ENCODE results near the gene RGS1.

Gene RGS1

GRCh38 chr1:192627901-192628300, 52.3 kb downstream of the RGS1 start:
- DNase-seq, result no peak

- no peak for DNase-seq
These were observed 53.0 kb downstream of the RGS1 start for GRCh38 chr1:192628396-192629057.

GRCh38 chr1:192629612-192630011, 54.0 kb downstream of the RGS1 start:
- DNase-seq, result no peak

Data from activated CD8-positive, alpha-beta memory T cell treated with anti-CD3 and anti-CD28 coated beads for 24 hours (primary cell).